HEK293T (cell line): ENCODE measurements around the gene SPDYE6.
"Not testable (repeated sequence)": the region's sequence is repeated elsewhere in the genome, so short reads cannot be mapped to it uniquely, and the experiment has no call there.

Experiments used
- ARNT ChIP-seq: fragments of 450-650 bp; IDR thresholded peaks from 2 replicates; pipeline ENCODE4 v1.6.1; 2017; ENCODE audit warnings: mild to moderate bottlenecking
- BHLHE40 ChIP-seq: fragments of 450-650 bp; IDR thresholded peaks from 2 replicates; pipeline ENCODE4 v1.6.1; 2016; ENCODE audit warnings: mild to moderate bottlenecking, moderate library complexity, borderline replicate concordance
- FOXK2 ChIP-seq: fragments of 450-650 bp; IDR thresholded peaks from 2 replicates; pipeline ENCODE4 v1.6.1; 2016; ENCODE audit warnings: mild to moderate bottlenecking
- FOXM1 ChIP-seq: fragments of 450-650 bp; IDR thresholded peaks from 2 replicates; pipeline ENCODE4 v1.6.1; 2017; ENCODE audit warnings: mild to moderate bottlenecking, borderline replicate concordance
- LEF1 ChIP-seq: fragments of 450-650 bp; IDR thresholded peaks from 2 replicates; pipeline ENCODE4 v1.6.1; 2017; ENCODE audit warnings: mild to moderate bottlenecking, borderline replicate concordance
- NFRKB ChIP-seq: fragments of 450-650 bp; IDR thresholded peaks from 2 replicates; pipeline ENCODE4 v1.6.1; 2016; ENCODE audit warnings: mild to moderate bottlenecking, moderate library complexity
- TARDBP ChIP-seq: fragments of 450-650 bp; IDR thresholded peaks from 2 replicates; pipeline ENCODE4 v1.6.1; 2016
- ZNF384 ChIP-seq: fragments of 450-650 bp; IDR thresholded peaks from 2 replicates; pipeline ENCODE4 v1.6.1; 2016

- not testable (repeated sequence) for TF ChIP-seq LEF1, BHLHE40, FOXM1, FOXK2, NFRKB, ZNF384, ARNT, TARDBP
Measured at GRCh38 chr7:102337420-102337819, 18.8 kb downstream of the SPDYE6 start.
